Epithelial cell of esophagus (primary cell): ENCODE measurements around the gene CNTD1.

Experiments
- DNase-seq: peaks from one replicate; pipeline ENCODE4 v3.0.0; 2010; ENCODE audit warnings: low read depth
- H3K4me3 ChIP-seq: 2 replicates; pipeline ENCODE4 v1.5.1; 2011; ENCODE audit warnings: mild to moderate bottlenecking, low read length, control low read depth
- CTCF ChIP-seq: IDR thresholded peaks from 2 replicates; pipeline ENCODE4 v1.5.1; 2011; ENCODE audit warnings: low read depth, mild to moderate bottlenecking, low read length, control low read depth, inconsistent platforms; ENCODE audit not compliant: insufficient read depth; ENCODE audit errors: missing control alignments

CNTD1 gene

GRCh38 chr17:42796066-42796758, 2.4 kb upstream of the CNTD1 start:
- DNase-seq, result no peak
- no peak overlapping the region for H3K4me3 ChIP-seq
- TF ChIP-seq CTCF, result no peak

- TF ChIP-seq CTCF, result no peak
- peak overlapping the region; percentile 85 for H3K4me3 ChIP-seq
- DNase-seq, result peak; percentile 47
Measured at GRCh38 chr17:42797067-42798007, 1.3 kb upstream of the CNTD1 start.

- peak overlapping the region; percentile 85 for H3K4me3 ChIP-seq
- TF ChIP-seq CTCF, result no peak
- no peak for DNase-seq
Measured at GRCh38 chr17:42798011-42798382, 664 bp upstream of the CNTD1 start.

- no peak for TF ChIP-seq CTCF
- DNase-seq, result no peak
- H3K4me3 ChIP-seq, result no peak overlapping the region
Measured at GRCh38 chr17:42803074-42803883, 4.6 kb downstream of the CNTD1 start.

GRCh38 chr17:42804918-42805367, 6.3 kb downstream of the CNTD1 start:
- no peak overlapping the region for H3K4me3 ChIP-seq
- TF ChIP-seq CTCF, result no peak
- no peak for DNase-seq

GRCh38 chr17:42806249-42806648, 7.6 kb downstream of the CNTD1 start:
- no peak for DNase-seq
- no peak overlapping the region for H3K4me3 ChIP-seq
- no peak for TF ChIP-seq CTCF
